Pons (tissue), 1 donor: ENCODE data around the gene SHISA9.
"Not testable (repeated sequence)": the region's sequence is repeated elsewhere in the genome, so short reads cannot be mapped to it uniquely, and the experiment has no call there.

Experiments
- DNase-seq: peaks from one replicate; pipeline ENCODE4 v3.0.0-alpha.2; 2016; ENCODE audit warnings: low spot score

SHISA9 gene

DNA sequence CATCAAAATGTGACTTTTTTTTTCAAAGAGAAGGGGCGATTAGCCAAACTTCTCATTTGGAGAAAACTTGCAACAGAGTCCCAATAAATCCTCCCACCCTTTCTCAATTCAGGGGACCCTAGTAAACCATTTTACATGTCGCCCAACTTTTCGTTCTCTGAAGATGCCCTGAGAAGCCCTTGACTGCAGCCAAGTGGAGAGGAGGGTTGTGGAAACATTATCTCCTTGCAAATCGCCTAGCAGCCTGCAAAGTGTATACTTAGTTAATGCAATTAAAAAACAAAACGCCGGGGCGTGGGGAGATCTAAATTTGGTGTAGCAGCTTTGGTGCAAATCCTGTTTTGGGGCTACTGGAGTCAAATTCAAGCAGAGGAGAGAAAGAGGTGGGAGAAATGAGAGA lies 1.2 kb upstream of the SHISA9 start:
- no peak for DNase-seq

GRCh38 chr16:12900599-12901203 lies 697 bp upstream of the SHISA9 start:
- DNase-seq, result no peak

GRCh38 chr16:12901204-12901596 lies 198 bp upstream of the SHISA9 start:
- DNase-seq, result no peak

DNA sequence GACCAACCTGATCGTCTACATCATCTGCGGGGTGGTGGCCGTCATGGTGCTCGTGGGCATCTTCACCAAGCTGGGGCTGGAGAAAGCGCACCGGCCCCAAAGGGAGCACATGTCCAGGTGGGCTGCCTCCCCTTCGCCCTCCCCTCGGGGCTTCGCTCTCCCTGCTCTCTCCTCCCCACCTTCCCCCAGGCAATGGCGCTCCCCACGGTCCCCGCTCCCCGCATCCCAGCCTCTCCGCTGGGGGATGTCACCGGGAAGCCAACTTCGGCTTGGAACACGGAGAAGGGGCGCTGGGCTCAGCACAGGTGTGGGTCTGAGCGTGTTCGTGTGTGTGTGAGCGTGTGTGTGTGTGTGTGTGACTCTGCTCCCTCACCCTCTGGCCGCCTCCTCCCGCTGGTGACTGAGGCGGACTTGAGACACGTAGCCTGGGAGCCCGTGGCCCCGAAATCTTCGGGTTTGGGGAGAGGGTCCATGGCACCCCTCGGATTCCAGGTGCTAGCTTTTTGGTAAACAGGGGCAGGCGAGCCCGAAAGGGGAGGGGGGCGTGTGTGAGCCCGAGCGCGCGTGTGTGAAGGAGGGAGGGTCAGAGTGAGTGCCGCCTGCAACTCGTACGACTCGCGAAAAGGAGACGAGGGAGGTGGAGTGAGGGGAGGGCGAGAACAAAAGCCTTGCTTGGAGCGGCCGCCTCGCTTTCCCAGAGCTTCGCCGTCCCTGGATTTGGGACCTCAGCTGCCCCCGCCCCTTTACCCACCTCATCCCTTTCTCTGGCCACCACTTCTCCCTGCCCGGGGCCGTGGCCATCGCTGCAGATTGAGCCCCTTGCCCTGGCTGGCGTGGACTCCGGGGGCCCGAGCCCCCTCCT lies 1.3 kb downstream of the SHISA9 start:
- no peak for DNase-seq

GRCh38 chr16:12903407-12904328 lies 2.3 kb downstream of the SHISA9 start:
- DNase-seq, result no peak

DNA sequence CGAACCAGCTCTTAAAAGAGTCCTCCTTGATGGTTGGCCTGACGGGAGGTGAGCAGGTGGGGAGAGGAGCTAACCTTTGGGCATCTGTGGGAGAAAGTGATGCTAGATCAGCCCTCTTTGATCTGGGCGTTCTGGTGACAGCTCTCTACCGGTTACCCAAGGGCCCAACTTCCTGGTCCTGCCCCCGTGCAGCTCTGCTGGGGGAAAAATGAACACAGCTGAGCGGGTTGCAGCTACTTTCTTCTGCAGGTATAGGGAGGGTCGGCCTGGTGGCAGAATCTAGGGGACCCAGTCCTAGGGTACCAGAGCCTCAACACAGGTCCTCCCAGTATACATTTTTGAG lies 2.9 kb downstream of the SHISA9 start:
- DNase-seq, result no peak

DNA sequence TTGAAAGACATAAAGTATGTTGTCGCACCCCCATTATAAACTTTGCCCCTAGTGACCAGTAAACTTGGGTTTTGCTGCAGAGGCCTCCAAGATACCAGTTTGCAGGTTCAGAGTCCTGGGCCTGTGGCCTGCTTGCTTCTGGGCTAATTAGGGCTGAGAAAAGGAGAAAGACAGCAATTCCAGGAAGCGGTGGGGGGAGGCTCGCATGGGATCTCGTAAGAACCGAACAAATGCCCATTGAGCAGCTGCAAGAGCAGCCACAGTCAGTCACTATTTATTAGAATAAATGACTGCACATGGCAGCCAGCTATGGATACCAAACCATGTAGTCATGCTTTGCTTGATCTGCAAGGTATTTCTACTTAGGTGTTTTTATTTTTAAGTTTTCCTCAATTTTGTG lies 4.9 kb downstream of the SHISA9 start:
- DNase-seq, result no peak

- no peak for DNase-seq
Measured at GRCh38 chr16:12906765-12907516, 5.5 kb downstream of the SHISA9 start.

DNA sequence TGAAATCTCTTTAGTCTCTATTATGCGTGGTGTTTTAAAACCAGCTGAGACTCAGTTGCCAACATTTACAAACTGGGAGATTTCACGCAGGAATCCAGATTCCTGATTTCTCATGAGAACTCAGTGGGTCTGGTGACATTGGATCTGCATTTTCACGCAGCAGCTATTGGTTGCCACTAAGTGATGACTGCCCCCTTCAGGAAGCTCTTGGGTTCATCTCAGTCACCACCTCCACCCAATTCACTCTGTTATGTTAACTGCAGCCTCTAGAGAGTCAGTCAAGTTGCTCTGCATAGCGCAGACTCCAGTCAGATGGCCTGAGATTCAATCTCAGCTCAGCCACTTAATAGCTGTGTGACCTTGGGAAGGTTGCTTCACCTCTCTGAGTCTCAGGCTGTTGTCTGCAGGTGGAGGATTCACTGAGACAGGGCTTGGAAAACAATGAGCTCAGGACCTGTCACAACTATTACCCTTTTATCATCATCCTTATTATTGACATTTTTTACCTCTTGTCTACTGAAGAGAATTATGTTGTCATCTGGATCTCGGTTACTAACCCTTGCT lies 6.4 kb downstream of the SHISA9 start:
- no peak for DNase-seq

DNA sequence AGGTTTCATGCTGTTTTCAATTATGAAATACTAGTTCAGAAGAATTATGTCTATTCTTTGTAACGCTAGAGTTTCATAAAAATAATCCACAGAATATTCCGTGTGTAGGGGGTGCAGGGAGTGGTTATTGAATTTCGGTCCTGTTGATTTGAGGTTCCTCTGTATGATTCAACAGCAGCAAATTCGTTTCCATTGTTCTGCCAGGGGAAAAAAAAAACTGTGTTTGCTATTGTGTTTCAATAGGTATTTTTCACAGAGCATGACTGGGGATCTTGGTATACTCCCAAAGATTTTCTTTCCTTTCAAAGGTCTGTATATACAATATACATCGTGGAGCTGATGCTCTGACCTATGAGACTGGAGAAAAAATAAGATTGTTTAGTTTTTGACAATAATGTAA lies 15.8 kb downstream of the SHISA9 start:
- DNase-seq, result no peak

GRCh38 chr16:12917653-12918052 lies 16.3 kb downstream of the SHISA9 start:
- no peak for DNase-seq

DNA sequence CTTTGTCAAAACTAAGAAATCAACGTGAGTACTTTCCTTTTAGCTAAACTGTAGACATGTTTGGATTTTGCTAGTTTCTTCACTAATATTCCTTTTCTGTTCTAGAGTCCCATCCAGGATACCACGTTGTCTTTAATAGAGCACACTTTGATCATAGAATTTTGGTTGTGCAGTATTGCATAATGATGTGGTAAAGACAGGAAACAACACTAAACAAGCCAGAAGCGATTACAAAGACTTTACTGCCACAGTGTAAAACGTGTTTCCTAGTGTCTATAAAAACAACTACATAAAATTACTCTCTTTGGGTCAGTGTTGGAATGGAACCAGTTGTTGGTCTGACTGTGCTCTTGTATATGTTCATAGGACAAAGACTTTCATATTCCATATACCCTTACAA lies 19.3 kb downstream of the SHISA9 start:
- DNase-seq, result no peak

- not testable (repeated sequence) for DNase-seq
Measured at GRCh38 chr16:12923640-12924039, 22.2 kb downstream of the SHISA9 start.

- DNase-seq, result no peak
Measured at GRCh38 chr16:12925026-12925800, 23.8 kb downstream of the SHISA9 start.

- no peak for DNase-seq
Measured at GRCh38 chr16:12927591-12927990, 26.2 kb downstream of the SHISA9 start.

DNA sequence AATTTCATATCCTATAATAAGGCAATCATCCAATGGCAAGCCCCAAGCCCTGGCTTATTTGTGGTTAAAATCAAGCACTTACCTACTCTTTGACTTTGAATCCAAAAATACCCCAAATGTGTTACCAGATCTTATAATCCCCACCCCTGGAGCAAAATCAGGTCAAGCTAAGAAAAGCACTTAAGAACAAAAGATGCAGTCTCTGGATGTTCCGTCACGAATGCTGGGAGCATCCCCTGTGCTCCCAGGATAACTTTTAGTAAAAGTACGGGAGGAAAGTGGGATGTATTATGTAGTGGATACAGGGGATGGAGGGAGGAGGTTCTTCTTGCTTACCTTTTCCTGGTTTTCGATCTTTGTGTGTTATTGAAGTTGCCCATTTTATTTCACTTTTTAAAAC lies 29.5 kb downstream of the SHISA9 start:
- DNase-seq, result no peak

DNA sequence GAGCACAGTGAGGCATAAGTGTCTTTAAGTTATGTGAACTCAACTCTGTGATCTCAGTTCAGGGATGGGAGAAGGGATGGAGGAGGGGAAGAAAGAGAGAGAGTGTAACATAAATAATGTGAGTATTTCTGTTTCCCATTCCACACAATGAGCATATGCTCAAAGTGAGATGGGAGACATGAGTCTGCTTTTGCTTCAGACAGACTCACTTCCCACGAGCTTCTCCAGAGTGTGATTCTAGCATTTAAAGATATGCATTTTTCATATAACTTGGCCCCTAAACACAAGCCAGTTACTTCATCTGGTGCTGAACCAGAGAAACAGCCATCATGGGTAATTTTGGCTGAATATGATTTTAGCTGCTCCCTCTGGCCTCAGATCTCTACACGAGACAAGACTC lies 35.0 kb downstream of the SHISA9 start:
- no peak for DNase-seq

DNA sequence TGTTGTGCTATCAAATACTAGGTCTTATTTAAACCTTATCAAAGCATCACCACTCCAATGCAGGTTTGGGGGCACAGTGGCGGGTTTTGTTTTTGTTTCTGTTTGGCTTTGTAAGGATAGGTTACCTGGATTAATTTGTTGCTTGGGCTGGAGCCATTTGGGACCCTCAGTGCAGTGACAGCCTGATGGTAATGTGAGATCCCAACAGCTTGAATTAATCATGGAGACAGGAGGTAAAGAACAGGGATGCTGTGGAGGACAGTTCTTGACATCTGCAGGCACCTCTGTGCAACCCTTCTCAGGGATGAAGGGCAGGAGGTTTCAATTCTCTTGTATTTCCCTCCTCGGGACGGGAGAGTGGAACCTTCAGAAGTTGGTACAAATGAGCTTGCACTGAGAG lies 40.5 kb downstream of the SHISA9 start:
- no peak for DNase-seq

DNA sequence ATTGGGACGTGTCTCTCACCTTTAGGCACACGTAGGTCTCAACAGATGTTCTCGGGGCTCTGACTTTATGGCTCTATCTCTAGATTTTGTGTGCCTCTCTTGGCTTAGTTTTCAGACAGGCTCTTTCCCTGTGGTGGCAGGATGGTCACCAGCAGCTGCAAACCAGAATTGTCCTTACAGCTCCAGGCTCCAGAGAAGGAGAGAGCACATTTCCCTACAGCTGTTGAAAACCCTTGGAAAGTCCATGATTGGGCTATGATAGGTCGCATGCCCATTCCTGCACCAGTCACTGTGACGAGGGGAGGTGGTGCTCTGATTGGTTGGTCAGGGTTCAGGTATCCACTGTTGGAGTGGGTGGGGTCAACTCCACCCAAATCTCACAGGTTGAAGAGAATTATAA lies 41.5 kb downstream of the SHISA9 start:
- no peak for DNase-seq

- DNase-seq, result no peak
Measured at GRCh38 chr16:12944300-12944699, 42.9 kb downstream of the SHISA9 start.

GRCh38 chr16:12951392-12951791 lies 50.0 kb downstream of the SHISA9 start:
- no peak for DNase-seq
